T-helper 2 cell treated with Interferon-gamma antibody and Interleukin-4, amounts not matched to agents 100 ng/mL and 5 ng/mL, for 36 hours (primary cell): Measurements from ENCODE around the gene OIT3. TPM values are rescaled to one million over a fixed set of nuclear protein-coding genes. Genes with fewer than 3 reads are reported as not detected.

Experiments used
- intact Hi-C: fragments of 100-400 bp; cut with micrococcal nuclease; formaldehyde crosslinking; loops from one replicate; pipeline ENCODE4 v1.15.1; 2023
- total RNA-seq: library from RNA; stranded (reverse); gene quantifications from 2 replicates; pipeline ENCODE4 v1.2.3, GENCODE V29; 2022

OIT3 gene
- total RNA-seq = 0.11 TPM in 1 of 2 replicates, not detected in the other

DNA sequence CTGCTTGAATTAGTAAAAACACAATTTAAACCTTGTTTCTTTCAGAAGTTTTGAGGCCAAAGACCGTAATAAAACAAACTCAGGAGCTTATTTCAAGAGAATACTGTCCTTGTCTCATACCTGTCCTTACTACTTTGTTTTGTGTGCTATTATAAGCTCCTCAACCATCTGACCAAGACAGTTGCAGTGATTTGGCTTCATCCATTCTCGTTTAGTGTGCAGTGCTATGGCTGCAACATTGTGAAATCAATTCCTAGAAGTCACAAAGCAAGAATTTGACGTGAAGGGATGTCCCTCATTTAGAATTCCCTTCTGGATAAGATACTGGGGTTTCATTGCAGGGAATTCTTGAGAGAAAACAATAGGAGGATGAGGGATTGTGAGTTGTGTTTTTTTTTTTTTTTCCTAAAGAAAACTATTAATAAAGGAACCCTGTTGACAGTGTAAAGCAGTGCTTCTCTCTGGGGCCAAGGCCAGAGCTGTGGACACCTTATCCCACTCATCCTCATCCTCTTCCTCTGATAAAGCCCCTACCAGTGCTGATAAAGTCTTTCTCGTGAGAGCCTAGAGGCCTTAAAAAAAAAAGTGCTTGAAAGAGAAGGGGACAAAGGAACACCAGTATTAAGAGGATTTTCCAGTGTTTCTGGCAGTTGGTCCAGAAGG lies at the start of gene OIT3:
Gene OIT3, plus strand, starts transcription at position 604 of the 663 bp plus-strand sequence. CDS start 60 bp downstream, outside the sequence.
- intact Hi-C loops = no loop called here

DNA sequence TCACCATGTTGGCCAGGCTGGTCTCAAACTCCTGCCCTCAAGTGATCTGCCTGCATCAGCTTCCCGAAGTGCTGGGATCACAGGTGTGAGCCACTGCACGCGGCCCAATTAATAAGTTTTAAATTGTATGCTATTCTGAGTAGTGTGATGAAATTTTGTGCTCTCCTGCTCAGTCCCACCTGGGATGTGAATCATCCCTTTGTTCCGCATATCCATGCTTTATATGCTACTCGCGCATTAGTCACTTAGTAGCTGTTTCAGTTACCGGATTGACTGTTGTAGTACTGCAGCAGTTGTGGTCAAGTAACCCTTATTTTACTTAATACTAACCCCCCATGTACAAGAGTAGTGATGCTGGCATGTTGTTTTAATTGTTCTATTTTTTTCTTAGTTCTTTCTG lies 47.3 kb upstream of the OIT3 start:
- intact Hi-C loops = no loop called here

DNA sequence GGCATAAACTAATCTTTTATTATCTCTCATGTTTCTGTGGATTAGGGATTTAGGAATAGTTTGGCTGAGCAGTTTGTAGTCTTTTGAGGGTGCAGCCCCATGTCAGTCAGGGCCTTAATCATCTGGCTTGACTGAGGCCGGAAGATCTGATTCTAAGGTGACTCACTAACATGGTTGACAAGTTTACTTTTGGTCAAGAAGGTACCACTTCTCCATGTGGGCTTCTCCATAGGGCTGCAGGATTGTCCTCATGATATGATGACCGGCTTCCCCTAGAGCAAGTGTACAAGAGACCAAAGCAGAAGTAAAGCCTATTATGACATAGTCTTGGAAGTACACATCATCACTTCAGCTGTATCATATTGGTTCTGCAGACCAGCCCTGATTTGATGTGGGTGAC lies 45.9 kb upstream of the OIT3 start:
- intact Hi-C loops = no loop called here

DNA sequence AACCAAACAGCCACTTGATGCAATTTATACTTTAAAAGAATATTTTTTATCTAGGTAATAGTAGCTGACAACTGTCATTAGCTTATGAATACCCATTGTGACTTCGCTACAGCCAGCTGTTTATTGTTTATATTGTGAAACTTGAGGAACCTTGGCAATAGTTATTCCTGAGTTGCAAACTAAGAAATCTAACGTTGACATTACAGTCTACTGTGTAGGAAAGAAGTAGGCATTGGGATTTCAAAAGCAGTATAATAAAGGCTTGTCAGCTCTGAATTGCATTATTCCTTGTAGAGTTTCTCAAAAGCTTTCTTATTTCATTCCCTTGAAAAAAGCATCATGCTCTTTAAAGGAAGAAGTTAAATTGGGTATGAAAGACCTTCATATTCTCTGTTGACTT lies 42.7 kb upstream of the OIT3 start:
- intact Hi-C loops = no loop called here

DNA sequence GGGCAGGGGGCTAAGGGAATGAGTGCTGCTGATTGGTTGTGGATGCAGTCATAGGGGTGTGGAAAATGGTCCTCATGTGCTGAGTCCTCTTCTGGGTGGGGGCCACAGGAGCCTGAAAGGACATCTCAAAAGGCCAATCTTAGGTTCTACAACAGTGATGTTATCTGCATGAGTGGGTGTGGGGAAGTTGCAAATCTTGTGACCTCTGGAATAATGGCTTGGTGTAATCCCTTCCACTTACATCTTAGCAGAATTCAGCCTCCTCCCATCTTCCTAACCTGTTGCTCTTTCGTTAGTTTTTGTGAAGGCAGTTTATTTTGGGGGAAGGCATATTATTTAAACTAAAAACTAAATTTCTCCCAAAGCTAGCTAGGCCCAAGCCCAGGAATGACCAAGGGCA lies 42.0 kb upstream of the OIT3 start:
- intact Hi-C loops = no loop called here

DNA sequence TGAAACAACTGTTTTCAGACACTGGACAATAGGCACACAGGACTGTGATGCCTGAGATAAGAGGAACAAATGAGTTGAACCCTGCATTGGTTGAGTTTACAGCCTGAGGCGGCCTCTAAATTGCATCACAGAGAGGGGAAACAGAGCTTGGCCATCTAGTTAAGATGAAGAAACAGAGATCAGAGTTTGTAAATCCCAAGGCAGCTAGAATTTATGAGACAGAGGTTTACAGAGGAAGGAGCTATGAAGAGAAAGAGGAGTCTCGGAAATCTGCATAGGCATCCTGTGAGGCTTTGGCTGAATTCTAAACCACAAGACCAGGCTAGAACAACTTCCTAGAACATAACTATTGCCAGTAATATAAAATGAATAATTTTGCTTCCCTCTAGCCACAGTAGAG lies 41.0 kb upstream of the OIT3 start:
- intact Hi-C loops = no loop called here

DNA sequence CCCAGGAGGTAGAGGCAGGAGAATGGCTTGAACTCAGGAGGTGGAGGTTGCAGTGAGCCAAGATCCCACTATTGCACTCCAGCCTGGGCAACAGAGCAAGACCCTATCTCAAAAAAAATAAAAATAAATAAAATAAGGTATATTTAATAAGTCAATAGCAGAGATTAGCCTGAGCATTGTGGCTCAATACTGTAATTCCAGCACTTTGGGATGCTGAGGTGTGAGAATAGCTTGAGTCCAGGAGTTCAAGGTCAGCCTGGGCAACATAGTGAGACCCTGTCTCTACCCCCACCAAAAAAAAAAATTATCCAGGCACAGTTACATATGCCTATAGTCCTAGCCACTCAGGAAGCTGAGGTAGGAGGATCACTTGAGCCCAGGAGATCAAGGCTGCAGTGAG lies 38.4 kb upstream of the OIT3 start:
- intact Hi-C loops = no loop called here

DNA sequence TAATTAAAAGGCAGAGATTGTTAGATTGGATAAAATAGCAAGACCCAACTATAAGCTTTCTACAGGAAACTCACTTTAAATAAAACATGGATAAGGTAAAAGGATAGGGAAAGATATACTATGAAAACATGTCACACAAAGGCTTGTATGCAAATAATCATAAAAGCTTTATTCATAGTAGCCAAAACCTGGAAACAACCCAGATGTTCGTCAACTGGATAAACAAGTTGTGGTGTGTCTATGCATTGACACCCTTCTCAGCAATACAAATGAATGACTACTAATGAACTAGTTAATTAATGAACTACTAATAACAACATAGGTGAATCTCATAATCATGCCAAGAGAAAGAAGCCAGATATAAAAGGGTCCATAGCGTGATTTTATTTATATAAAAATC lies 37.7 kb upstream of the OIT3 start:
- intact Hi-C loops = no loop called here

DNA sequence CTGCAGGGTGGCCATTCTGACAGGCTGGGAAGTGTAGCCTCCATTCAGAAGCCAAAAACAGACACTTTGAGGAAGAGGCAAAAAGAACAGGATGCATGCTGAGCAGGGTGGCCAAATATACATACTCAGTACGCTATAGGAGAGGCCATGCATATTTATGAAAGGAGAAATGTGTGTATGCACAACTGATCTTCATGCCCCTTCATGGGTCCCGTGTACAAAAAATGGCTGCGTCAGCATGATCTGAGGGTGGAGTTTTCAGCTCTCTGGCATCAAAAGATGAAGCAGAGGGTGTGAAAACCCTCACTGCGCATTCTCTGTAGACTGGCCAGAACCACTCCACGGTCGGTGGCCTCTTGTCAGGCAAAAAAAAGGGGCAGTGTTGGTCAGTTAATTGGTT lies 35.5 kb upstream of the OIT3 start:
- intact Hi-C loops = no loop called here

DNA sequence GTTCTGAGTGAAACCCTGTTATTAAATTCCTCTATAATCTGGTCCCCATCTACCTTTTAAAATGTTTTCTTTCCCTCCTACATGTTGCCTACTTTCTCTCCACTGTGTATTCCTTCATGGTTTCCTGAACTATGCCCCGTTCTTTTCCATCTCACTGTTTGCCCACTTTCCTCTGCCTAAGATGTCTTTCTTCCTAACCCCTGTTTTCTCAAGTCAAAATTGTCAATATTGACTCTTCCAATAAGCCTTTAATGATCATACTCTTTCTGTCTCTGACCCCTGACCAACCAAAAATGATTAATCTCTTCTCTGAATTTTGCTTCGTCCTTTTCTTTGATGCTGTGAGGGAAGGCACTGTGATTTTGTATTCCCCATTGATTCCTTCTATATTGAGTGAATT lies 30.6 kb upstream of the OIT3 start:
- intact Hi-C loops = no loop called here

DNA sequence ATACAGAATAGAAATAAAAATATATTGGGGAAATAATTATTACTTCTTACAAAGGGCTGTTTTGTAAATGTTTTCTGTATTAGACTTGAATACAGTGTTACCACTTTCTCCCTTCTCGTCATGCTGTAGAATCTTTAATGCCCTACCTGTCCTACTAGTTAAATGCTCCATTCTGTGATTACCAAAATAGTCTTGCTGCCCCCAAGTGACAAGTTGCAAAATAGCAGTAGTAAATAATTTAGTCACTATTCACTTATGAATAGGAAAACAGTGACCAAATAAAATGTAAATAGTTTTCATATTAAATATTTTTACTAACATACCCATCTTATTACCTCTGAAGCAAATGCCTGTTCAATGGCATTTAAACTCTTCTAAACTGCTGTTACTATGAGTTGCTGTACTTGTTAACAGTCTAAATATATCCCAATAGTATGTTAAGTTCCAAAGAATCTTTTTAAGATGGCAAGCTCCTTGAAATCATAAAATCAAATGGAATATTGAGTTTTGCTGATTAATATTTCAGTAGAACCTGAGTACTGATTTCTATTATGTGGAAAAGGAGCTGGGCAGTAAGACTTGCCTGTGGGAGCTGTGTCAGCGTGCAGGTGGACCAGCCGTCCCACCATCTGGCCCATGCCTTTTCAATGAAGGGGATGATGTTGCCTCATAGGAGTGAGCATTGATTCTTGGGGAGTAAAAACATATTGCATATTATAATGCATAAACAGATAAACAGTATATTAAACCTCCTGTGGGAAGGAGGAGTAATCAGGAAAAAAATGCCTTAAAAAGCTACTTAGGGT lies 18.1 kb upstream of the OIT3 start:
- intact Hi-C loops = loop anchor here (1.0 kb wide), 1 partner anchor 511 kb away; no protein-coding TSS in a partner anchor

DNA sequence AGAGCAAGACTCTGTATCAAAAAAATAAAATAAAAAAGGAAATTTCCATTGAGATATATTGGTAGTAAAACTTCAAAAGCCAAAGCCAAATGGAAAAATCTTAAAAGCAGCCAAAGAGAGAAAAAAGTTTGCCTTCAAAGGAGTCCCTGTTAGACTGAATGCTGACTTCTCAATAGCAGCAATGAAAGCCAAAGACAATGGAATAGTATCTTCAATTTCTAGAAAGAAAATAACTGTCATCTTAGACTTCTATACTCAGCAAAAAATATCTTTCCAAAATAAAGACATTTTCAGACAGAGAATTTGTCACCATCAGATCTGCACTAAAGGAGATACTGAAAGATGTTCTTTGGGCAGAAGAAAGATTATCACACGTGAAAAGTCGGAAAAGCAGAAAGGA lies 14.3 kb upstream of the OIT3 start:
- intact Hi-C loops = no loop called here

DNA sequence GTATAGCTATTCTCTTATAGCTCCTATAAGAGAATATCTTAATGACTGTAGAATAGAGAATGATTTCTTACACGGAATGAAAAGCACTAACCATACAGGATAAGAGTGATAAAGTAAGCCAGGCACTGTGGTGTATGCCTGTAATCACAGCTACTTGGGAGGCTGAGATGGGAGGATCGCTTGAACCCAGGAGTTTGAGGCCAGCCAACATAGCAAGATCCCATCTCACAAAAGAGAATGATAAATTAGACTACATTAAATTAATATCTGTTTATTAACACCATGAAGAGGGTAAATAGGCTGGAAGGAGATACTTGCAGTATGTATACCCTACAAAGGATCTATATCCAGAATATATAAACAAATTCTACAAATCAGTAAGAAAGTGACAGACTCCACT lies 12.2 kb upstream of the OIT3 start:
- intact Hi-C loops = no loop called here

DNA sequence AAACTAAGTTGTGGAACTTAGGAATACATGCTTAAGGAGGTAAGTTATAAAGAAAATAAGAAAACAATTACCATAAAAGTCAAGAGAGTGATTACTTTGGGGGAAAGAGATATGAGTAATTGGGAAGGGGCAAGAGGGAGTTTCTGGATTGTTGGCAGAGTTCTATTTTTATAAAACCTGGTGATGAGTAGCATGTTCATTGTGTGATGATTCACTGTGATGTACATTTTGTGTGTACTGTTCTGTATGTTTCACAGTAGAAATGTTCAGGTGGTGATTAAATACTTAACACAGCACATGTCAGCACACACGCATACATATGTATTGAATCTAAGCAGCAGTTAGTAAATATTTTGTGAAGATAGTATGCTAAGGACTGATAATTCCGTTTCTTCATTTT lies 9.7 kb upstream of the OIT3 start:
- intact Hi-C loops = no loop called here

DNA sequence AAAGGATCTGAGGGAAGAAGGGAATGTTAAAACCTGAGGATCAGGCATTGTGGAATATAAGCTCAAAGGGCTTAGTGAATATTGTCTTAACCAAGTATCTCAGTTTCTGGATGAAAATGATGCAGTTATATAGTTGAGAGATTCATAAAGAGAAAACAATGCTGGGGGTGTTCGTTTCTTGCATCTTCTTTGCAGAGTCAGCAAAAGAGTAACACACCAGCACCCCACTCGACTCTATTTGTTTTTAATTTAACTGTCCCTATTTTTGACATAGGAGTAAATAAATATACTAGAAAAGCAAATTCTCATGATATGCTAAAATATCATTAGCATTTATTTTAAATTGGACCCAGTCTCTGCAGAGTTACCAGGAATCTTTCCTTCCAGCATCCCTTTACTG lies 7.6 kb upstream of the OIT3 start:
- intact Hi-C loops = no loop called here

DNA sequence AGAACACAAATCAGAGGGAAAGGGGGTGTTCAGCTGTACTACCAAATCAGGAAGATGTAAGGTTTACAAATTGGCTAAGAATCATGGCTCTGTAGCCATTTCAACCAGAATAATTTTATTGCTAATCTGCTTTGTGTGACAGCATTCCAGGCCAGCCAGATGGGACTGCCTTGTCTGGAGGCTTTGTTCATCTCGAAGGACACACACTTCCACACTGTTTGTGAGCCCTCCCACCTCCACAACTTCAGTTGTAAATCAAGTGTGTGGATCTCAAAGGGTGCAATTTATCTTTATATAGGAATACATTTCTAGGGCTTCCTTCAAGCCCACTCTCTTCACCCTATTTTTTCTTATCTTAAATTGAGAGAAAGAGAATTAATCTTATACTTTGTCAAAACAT lies 6.9 kb upstream of the OIT3 start:
- intact Hi-C loops = no loop called here

DNA sequence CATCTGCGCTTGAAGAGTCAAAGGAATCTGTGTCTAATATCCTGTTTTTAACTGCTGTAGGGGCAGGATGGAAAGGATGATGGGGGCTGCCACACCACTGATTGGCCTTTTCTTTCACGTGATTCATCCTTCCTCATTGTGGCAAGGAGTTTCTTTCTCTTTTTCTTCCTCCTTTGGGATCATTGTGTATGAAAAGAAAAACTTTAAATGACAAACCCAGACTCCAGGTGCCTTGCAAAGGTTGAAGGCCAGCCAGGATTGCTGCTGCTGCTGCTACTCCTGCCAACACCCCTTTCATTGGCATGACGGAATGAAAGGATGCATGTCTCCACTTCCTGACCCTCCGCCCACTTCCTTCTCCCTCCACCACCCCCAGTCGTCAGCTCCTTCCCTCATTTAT lies 6.5 kb upstream of the OIT3 start:
- intact Hi-C loops = no loop called here

DNA sequence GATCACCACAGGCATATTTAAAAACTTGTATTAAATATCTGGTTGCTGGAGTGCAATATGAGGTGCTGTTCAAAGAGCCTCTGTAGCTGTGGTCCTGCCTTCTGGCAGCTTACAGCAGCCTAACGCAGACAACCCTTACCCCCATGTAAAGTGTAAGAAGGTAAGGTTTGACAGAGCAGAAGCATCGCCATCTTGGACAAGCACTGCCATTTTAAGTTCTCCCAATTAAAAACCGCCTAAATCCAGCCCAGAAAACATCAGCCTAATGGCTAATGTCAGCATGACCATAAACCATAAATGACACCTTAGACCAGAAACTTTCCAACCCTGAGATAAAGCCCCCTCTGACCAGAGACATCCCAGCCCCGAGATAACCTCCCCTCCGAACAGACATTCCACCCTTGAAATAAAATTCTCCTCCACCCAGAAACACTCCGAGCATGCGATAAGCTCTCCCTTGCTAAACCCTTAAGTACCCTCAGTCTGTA lies 5.3 kb upstream of the OIT3 start:
- intact Hi-C loops = no loop called here

DNA sequence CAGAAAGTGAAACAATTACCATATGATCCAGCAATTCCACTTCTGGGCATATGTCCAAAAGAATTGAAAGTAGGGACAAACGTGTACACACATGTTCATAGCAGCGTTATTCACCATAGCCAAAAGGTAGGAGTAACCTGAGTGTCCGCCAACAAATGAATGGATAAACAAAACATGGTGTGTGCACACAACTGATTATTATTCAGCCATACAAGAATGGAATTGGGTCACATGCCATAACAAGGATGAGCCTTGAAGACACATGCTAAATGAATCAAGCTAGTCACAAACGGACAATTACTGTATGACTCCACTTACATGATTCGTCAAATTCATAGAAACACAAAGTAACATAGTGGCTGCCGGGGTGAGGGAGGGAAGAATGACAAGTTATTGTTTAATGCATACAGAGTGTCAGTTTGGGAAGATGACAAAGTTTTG lies 4.1 kb upstream of the OIT3 start:
- intact Hi-C loops = no loop called here

DNA sequence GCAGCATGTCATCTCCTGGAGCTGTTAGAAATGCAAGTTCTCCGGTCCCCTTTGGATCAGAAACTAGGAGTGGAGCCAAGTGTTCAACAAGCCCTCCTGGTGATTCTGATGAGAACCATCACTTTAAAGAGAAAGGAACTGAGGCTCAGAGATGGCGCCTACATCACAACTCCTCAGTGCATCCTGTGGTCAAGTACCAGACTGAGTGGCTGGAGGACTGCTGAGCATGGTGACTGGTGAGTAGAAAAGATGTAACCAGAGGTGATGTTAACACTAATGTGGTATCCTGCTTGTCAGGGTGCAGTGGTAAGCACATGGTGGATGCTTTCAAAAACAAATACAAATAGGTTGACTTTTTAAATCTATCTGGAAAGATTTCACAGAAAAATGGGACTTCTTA lies 3.5 kb upstream of the OIT3 start:
- intact Hi-C loops = no loop called here

DNA sequence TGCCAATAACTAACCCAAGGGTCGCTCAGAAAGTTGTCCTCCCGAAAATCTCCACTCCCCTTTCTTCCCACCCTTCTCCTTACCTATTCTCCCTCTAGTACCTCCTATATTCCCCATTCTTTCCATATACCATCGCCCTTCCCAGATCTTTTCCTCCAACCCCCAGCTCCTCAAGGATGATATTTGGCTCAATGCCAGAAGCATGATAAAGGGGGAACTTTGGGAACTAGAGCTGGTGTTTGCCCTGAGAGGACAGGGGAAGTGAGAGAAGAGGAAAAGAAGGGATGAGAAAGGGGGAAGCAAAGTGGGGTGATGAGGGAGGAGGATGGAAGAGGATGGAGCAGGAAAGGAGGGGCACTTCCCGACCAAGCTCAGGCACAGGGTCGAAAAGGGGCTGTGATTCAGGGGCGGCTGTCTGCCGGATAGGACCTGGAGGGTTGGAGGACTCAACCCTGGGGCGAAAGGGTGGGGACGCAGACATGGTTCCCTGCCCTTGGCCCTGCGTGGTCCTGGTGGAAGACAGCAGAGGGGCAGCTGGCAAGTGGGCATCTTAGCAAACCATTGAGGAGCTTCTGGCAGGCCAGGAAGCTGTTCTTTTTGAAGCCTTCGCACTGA lies 1.8 kb downstream of the OIT3 start:
- intact Hi-C loops = no loop called here

DNA sequence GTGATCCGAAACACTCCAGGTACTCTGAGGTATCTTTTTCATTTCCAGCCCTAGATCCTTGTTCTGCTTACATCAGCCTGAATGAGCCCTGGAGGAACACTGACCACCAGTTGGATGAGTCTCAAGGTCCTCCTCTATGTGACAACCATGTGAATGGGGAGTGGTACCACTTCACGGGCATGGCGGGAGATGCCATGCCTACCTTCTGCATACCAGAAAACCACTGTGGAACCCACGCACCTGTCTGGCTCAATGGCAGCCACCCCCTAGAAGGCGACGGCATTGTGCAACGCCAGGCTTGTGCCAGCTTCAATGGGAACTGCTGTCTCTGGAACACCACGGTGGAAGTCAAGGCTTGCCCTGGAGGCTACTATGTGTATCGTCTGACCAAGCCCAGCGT lies 5.1 kb downstream of the OIT3 start:
- intact Hi-C loops = no loop called here
